ENCODE measurements around the gene EIF2B5.

DNA sequence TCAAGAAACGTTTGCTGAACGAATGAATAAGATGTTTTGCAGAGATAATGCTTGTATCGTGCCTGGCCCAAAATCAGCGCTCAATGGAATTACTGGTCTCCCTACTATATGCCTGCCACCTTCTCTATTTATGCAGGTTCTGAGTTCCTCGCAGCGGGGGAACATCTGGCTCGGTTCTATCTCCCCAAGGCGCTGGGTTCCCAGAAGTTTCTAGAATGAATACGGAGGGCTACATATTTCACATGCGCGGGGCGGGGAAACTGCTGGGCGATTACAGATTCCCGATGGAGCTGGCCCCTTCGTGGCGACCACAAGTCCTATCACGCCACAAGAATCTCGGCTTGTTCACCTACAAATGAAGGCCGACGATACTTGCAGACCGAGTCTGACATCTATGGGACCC, 411 bp upstream of the EIF2B5 start:
- TF ChIP-seq YY1 (IDR thresholded peaks at IDR 0.05; ENCODE audit: insufficient read depth, insufficient read length) (no peak), SUZ12 (IDR thresholded peaks at IDR 0.05; ENCODE audit: extremely low read depth, insufficient read depth, insufficient read length) (no peak)

All from NT2/D1 (cell line).